OCI-LY1 (cell line): ENCODE data around the gene NME8.

ENCODE experiments used
- H2AFZ ChIP-seq: fragments of 200-600 bp; sonication (generic), shearing (Covaris generic); 2 replicates; pipeline ENCODE4 v1.6.0; 2014; ENCODE audit warnings: antibody characterized with exemption, mild to moderate bottlenecking, low read length
- H3F3A ChIP-seq: fragments of 200-600 bp; sonication (generic), shearing (Covaris generic); 2 replicates; pipeline ENCODE4 v1.6.0; 2014; ENCODE audit warnings: mild to moderate bottlenecking, antibody characterized with exemption, low read length, moderate library complexity; ENCODE audit not compliant: insufficient read depth
- H3K27ac ChIP-seq: fragments of 200-600 bp; sonication (generic); 2 replicates; pipeline ENCODE4 v1.5.1; 2014; ENCODE audit warnings: low read length, mixed run types, mild to moderate bottlenecking, low read depth; ENCODE audit not compliant: poor library complexity, severe bottlenecking
- H3K27me3 ChIP-seq: fragments of 200-600 bp; sonication (generic); 2 replicates; pipeline ENCODE4 v1.6.0; 2014; ENCODE audit warnings: antibody characterized with exemption, mild to moderate bottlenecking, low read length, moderate library complexity; ENCODE audit not compliant: insufficient read depth
- H3K36me3 ChIP-seq: fragments of 200-600 bp; sonication (generic); 2 replicates; pipeline ENCODE4 v1.6.1; 2014; ENCODE audit warnings: mild to moderate bottlenecking, antibody characterized with exemption, low read length, moderate library complexity, mixed read lengths; ENCODE audit not compliant: insufficient read depth
- H3K4me1 ChIP-seq: fragments of 200-600 bp; sonication (generic); 2 replicates; pipeline ENCODE4 v1.5.1; 2014; ENCODE audit warnings: mild to moderate bottlenecking, low read length, moderate library complexity; ENCODE audit not compliant: insufficient read depth, severe bottlenecking
- H3K4me2 ChIP-seq: fragments of 200-600 bp; sonication (generic), shearing (Covaris generic); 2 replicates; pipeline ENCODE4 v1.6.1; 2014; ENCODE audit warnings: low read length
- H3K4me3 ChIP-seq: fragments of 200-600 bp; sonication (generic); 2 replicates; pipeline ENCODE4 v1.5.1; 2014; ENCODE audit warnings: low read length, low read depth, mild to moderate bottlenecking, mixed read lengths; ENCODE audit not compliant: poor library complexity, severe bottlenecking
- H3K79me2 ChIP-seq: fragments of 200-600 bp; shearing (Covaris generic); 2 replicates; pipeline ENCODE4 v1.6.1; 2016; ENCODE audit warnings: mixed run types, low read length, mixed read lengths; ENCODE audit not compliant: insufficient read depth
- H3K9ac ChIP-seq: fragments of 200-600 bp; sonication (generic), shearing (Covaris generic); 2 replicates; pipeline ENCODE4 v1.6.1; 2014; ENCODE audit warnings: mild to moderate bottlenecking, low read length, mixed read lengths
- H3K9me2 ChIP-seq: fragments of 200-600 bp; sonication (generic), shearing (Covaris generic); 2 replicates; pipeline ENCODE4 v1.6.1; 2014; ENCODE audit warnings: low read depth, mild to moderate bottlenecking, low read length, mixed read lengths
- H3K9me3 ChIP-seq: fragments of 200-600 bp; shearing (Covaris generic); 2 replicates; pipeline ENCODE4 v1.6.1; 2014; ENCODE audit warnings: low read length, mixed read lengths
- H4K20me1 ChIP-seq: fragments of 200-600 bp; sonication (generic), shearing (Covaris generic); 2 replicates; pipeline ENCODE4 v1.6.0; 2016; ENCODE audit warnings: mild to moderate bottlenecking, low read length; ENCODE audit not compliant: insufficient read depth
- CTCF ChIP-seq: fragments of 200-600 bp; sonication (generic), shearing (Covaris generic); IDR thresholded peaks from 2 replicates; pipeline ENCODE4 v1.5.1; 2017; ENCODE audit warnings: mild to moderate bottlenecking, antibody characterized with exemption, low read length, moderate library complexity, mixed read lengths
- EZH2 ChIP-seq: fragments of 200-600 bp; sonication (generic), shearing (Covaris generic); IDR thresholded peaks from 2 replicates; pipeline ENCODE4 v1.8.0; 2017; ENCODE audit warnings: borderline replicate concordance, mixed run types, mild to moderate bottlenecking, antibody characterized with exemption, low read length, moderate library complexity, mixed read lengths

NME8 gene

GRCh38 chr7:37947138-37947940 is 98.9 kb downstream of the NME8 start:
- no peak for TF ChIP-seq EZH2
- no peak for TF ChIP-seq CTCF
- H3K27ac ChIP-seq: no peak overlapping the region
- H3K4me2 ChIP-seq: no peak overlapping the region

GRCh38 chr7:37947941-37948210 is 99.5 kb downstream of the NME8 start:
- no peaks in the 10 kb centered on the region for H3K36me3 ChIP-seq
- no peak overlapping the region for H2AFZ ChIP-seq
- no peak overlapping the region for H3K9ac ChIP-seq
- H3K4me2 ChIP-seq: no peak overlapping the region
- H3K79me2 ChIP-seq: no peaks in the 10 kb centered on the region
- TF ChIP-seq EZH2 (no peak), CTCF (no peak)
- H3K4me1 ChIP-seq: no peaks in the 10 kb centered on the region
- H3K27ac ChIP-seq: no peak overlapping the region
- no peaks in the 10 kb centered on the region; the same call in 1 of the 2 replicates for H3K27me3 ChIP-seq
- no peaks in the 10 kb centered on the region for H3F3A ChIP-seq
- no peak overlapping the region for H3K4me3 ChIP-seq
- H4K20me1 ChIP-seq: no peaks in the 10 kb centered on the region
- no peaks in the 10 kb centered on the region for H3K9me3 ChIP-seq
- H3K9me2 ChIP-seq: no peaks in the 10 kb centered on the region

More at GRCh38 chr7:37947138-37947940, 98.9 kb downstream of the NME8 start:
- Histone ChIP-seq H3K27me3 (no peaks in the 10 kb centered on the region; the same call in 1 of the 2 replicates), H3K36me3 (no peaks in the 10 kb centered on the region), H3K4me1 (no peaks in the 10 kb centered on the region), H3K9ac (no peak overlapping the region), H4K20me1 (no peaks in the 10 kb centered on the region), H3K4me3 (no peak overlapping the region), H2AFZ (no peak overlapping the region), H3K79me2 (no peaks in the 10 kb centered on the region), H3F3A (no peaks in the 10 kb centered on the region), H3K9me3 (no peaks in the 10 kb centered on the region), H3K9me2 (no peaks in the 10 kb centered on the region)
